Liver (tissue), 9 donors: ENCODE results near the gene FAM204A. TPM values are rescaled to one million over a fixed set of nuclear protein-coding genes. Genes with fewer than 3 reads are reported as not detected.

Experiments used
- DNase-seq: peaks from one replicate; pipeline ENCODE4 v3.0.0-alpha.2; 2017; ENCODE audit warnings: low spot score
- H3K27ac ChIP-seq, 2 donors: one replicate each; pipeline ENCODE4 v1.7.0; 2013; ENCODE audit warnings: inconsistent platforms in 2 of 2, low read length in 2 of 2, control low read depth in 1 of 2, low read depth in 1 of 2, mild to moderate bottlenecking in 1 of 2
- H3K27me3 ChIP-seq, 4 donors: one replicate each; pipeline versions ENCODE4 v1.6.1 to v1.7.0; 2013; ENCODE audit warnings: low read length in 3 of 4, inconsistent platforms in 1 of 4, mild to moderate bottlenecking in 1 of 4, moderate library complexity in 1 of 4; ENCODE audit not compliant: control insufficient read depth in 4 of 4, insufficient read depth in 4 of 4
- H3K36me3 ChIP-seq, 4 donors: one replicate each; pipeline versions ENCODE4 v1.6.1 to v1.7.0; 2013; ENCODE audit warnings: low read length in 3 of 4, mild to moderate bottlenecking in 3 of 4, low read depth in 1 of 4, moderate library complexity in 1 of 4; ENCODE audit not compliant: control insufficient read depth in 4 of 4, insufficient read depth in 3 of 4
- H3K4me1 ChIP-seq, 4 donors: one replicate each; pipeline versions ENCODE4 v1.6.1 to v1.7.0; 2013; ENCODE audit warnings: low read length in 3 of 4, mild to moderate bottlenecking in 3 of 4, moderate library complexity in 1 of 4; ENCODE audit not compliant: control insufficient read depth in 4 of 4, insufficient read depth in 4 of 4
- H3K4me3 ChIP-seq, 3 donors: one replicate each; pipeline versions ENCODE4 v1.6.1 to v1.7.0; 2013; ENCODE audit warnings: low read length in 3 of 3, control low read depth in 1 of 3, low read depth in 1 of 3, mild to moderate bottlenecking in 1 of 3
- H3K9ac ChIP-seq, 2 donors: one replicate each; pipeline ENCODE4 v1.7.0; 2013; ENCODE audit warnings: low read length in 2 of 2, mild to moderate bottlenecking in 2 of 2, moderate library complexity in 2 of 2, control low read depth in 1 of 2, low read depth in 1 of 2
- H3K9me3 ChIP-seq, 4 donors: one replicate each; pipeline versions ENCODE4 v1.6.1 to v1.7.0; 2013; ENCODE audit warnings: low read length in 3 of 4; ENCODE audit not compliant: control insufficient read depth in 4 of 4
- ATF3 ChIP-seq: IDR thresholded peaks from 2 replicates; pipeline ENCODE4 v1.6.1; 2016; ENCODE audit warnings: antibody characterized with exemption
- CTCF ChIP-seq: fragments of 150-350 bp; IDR thresholded peaks from 2 replicates; pipeline ENCODE4 v1.5.1; 2017; ENCODE audit warnings: improper control_type of control experiment, low read depth, low read length; ENCODE audit not compliant: missing input control
- EGR1 ChIP-seq, 2 donors: IDR thresholded peaks; 2 replicates each; pipeline ENCODE4 v1.6.1; 2016 to 2018; ENCODE audit warnings: antibody characterized with exemption in 2 of 2, low read depth in 2 of 2
- FOXA1 ChIP-seq: IDR thresholded peaks from 2 replicates; pipeline ENCODE4 v1.6.1; 2016; ENCODE audit warnings: antibody characterized with exemption
- FOXA2 ChIP-seq: IDR thresholded peaks from 2 replicates; pipeline ENCODE4 v1.6.1; 2016; ENCODE audit warnings: antibody characterized with exemption
- HNF4A ChIP-seq, 2 donors: conservative IDR thresholded peaks; 2 replicates each; pipeline ENCODE4 v1.6.1; 2016; ENCODE audit warnings: antibody characterized with exemption in 2 of 2, mild to moderate bottlenecking in 2 of 2
- HNF4G ChIP-seq: IDR thresholded peaks from 2 replicates; pipeline ENCODE4 v1.6.1; 2016; ENCODE audit warnings: antibody characterized with exemption
- MAX ChIP-seq: IDR thresholded peaks from 2 replicates; pipeline ENCODE4 v1.6.1; 2016; ENCODE audit warnings: antibody characterized with exemption
- NR2F2 ChIP-seq: IDR thresholded peaks from 2 replicates; pipeline ENCODE4 v1.6.1; 2016; ENCODE audit warnings: antibody characterized with exemption
- RAD21 ChIP-seq, 2 donors: IDR thresholded peaks; 2 replicates each; pipeline ENCODE4 v1.6.1; 2016; ENCODE audit warnings: antibody characterized with exemption in 2 of 2, mild to moderate bottlenecking in 2 of 2
- REST ChIP-seq: IDR thresholded peaks from 2 replicates; pipeline ENCODE4 v1.6.1; 2016; ENCODE audit warnings: antibody characterized with exemption, mild to moderate bottlenecking
- RXRA ChIP-seq, 2 donors: IDR thresholded peaks; 2 replicates each; pipeline ENCODE4 v1.6.1; 2017 to 2018; ENCODE audit warnings: antibody characterized with exemption in 2 of 2, mild to moderate bottlenecking in 1 of 2
- SP1 ChIP-seq: IDR thresholded peaks from 2 replicates; pipeline ENCODE4 v1.6.1; 2018; ENCODE audit warnings: antibody characterized with exemption, mild to moderate bottlenecking
- TAF1 ChIP-seq: conservative IDR thresholded peaks from 2 replicates; pipeline ENCODE4 v1.6.1; 2016; ENCODE audit warnings: antibody characterized with exemption, mild to moderate bottlenecking
- YY1 ChIP-seq: IDR thresholded peaks from 2 replicates; pipeline ENCODE4 v1.6.1; 2016; ENCODE audit warnings: antibody characterized with exemption, mild to moderate bottlenecking
- ZBTB33 ChIP-seq: IDR thresholded peaks from 2 replicates; pipeline ENCODE4 v1.6.1; 2016; ENCODE audit warnings: antibody characterized with exemption
- WGBS: extraction: QIAGEN DNeasy Blood & Tissue Kit; methylation state at CpG from one replicate; pipeline ENCODE4 v1.1.7; 2013; 5-methylcytosine and 5-hydroxymethylcytosine counted together
- polyA plus RNA-seq, 2 donors: library from polyadenylated mRNA; stranded (reverse) in 1 of 2; unstranded in 1 of 2; fragments of 200-250 nt in 1 of 2; fragments of >200 nt in 1 of 2; fragmentation: Nextera tagmentation in 1 of 2; extraction: Ambion mirVana in 1 of 2; gene quantifications; one replicate each; pipeline versions ENCODE4 v1.2.1 to v1.2.3, GENCODE V29; 2013 to 2015
- total RNA-seq, 2 donors: library from RNA; depleted of rRNA; stranded (reverse); fragments of >200 nt; gene quantifications; one replicate each; pipeline ENCODE4 v1.2.3, GENCODE V29; 2014
- donor health status: healthy.
- donor health status: healthy.
- donor health status: healthy.
- donor health status: healthy.
- donor health status: healthy.

The FAM204A gene
- total and polyA plus RNA-seq, 4 donors = 17.4 to 22.8 (median 21.3) TPM

GRCh38 chr10:118290471-118290995 is 51.6 kb downstream of the FAM204A start (continued):
- TF ChIP-seq ZBTB33 = no peak
- TF ChIP-seq MAX = no peak

- H3K9me3 ChIP-seq = no peaks in the 10 kb centered on the region
- peaks cover 0 to 10% (median 3%) of the 10 kb centered on the region in 4 donors for H3K27me3 ChIP-seq
- no peak for DNase-seq
- 85% methylated on average over 9 of the region's 9 CpGs for WGBS
- no peak overlapping the region for H3K27ac ChIP-seq
- no peak for TF ChIP-seq TAF1
- TF ChIP-seq NR2F2 = no peak
- no peak for TF ChIP-seq ATF3
- TF ChIP-seq HNF4A (conservative IDR thresholded peaks at IDR 0.05) = no peak
- no peak for TF ChIP-seq FOXA2
- TF ChIP-seq RXRA (IDR thresholded peaks at IDR 0.05) = no peak
- TF ChIP-seq MAX = no peak
- no peak for TF ChIP-seq HNF4G
- TF ChIP-seq EGR1 (IDR thresholded peaks at IDR 0.05; ENCODE audit: low read depth in 2 of 2) = no peak
- H3K4me3 ChIP-seq = no peak overlapping the region
- H3K9ac ChIP-seq = no peak overlapping the region
- H3K36me3 ChIP-seq = no peaks in the 10 kb centered on the region
- H3K4me1 ChIP-seq = no peaks in the 10 kb centered on the region
Observed at GRCh38 chr10:118287076-118287806, 54.9 kb downstream of the FAM204A start.

- Histone ChIP-seq H3K4me1 (no peaks in the 10 kb centered on the region), H3K9ac (no peak overlapping the region), H3K27me3 (peaks cover 0 to 10% (median 3%) of the 10 kb centered on the region in 4 donors), H3K36me3 (no peaks in the 10 kb centered on the region), H3K4me3 (no peak overlapping the region), H3K9me3 (no peaks in the 10 kb centered on the region), H3K27ac (no peak overlapping the region)
- no peak for DNase-seq
- 59% methylated on average over 17 of the region's 17 CpGs for WGBS
- no peak for TF ChIP-seq REST
- no peak for TF ChIP-seq MAX
- no peak for TF ChIP-seq SP1
- no peak for TF ChIP-seq CTCF
- no peak for TF ChIP-seq RAD21 (IDR thresholded peaks at IDR 0.05)
- TF ChIP-seq EGR1 (IDR thresholded peaks at IDR 0.05; ENCODE audit: low read depth in 2 of 2) = no peak
- TF ChIP-seq ATF3 = no peak
- no peak for TF ChIP-seq RXRA (IDR thresholded peaks at IDR 0.05)
- no peak for TF ChIP-seq FOXA1
- no peak for TF ChIP-seq HNF4A (conservative IDR thresholded peaks at IDR 0.05)
- no peak for TF ChIP-seq YY1
- TF ChIP-seq ZBTB33 = no peak
- no peak for TF ChIP-seq FOXA2
Observed at GRCh38 chr10:118286051-118286838, 55.9 kb downstream of the FAM204A start.
